Colonic mucosa (tissue), 4 donors: ENCODE measurements around the gene KIF13A. TPM values are rescaled to one million over a fixed set of nuclear protein-coding genes. Genes with fewer than 3 reads are reported as not detected.
"Not testable (repeated sequence)": the region's sequence is repeated elsewhere in the genome, so short reads cannot be mapped to it uniquely, and the experiment has no call there.

Experiments used
- DNase-seq: peaks from one replicate; pipeline ENCODE4 v3.0.0-alpha.2; 2020
- H3K27ac ChIP-seq: fragments of 200-600 bp; one replicate; pipeline ENCODE4 v1.8.0; 2021
- H3K27me3 ChIP-seq: fragments of 200-600 bp; one replicate; pipeline ENCODE4 v1.8.0; 2021
- H3K36me3 ChIP-seq: fragments of 200-600 bp; one replicate; pipeline ENCODE4 v1.8.0; 2021
- H3K4me1 ChIP-seq: fragments of 200-600 bp; one replicate; pipeline ENCODE4 v1.8.0; 2021; ENCODE audit warnings: mild to moderate bottlenecking
- H3K4me3 ChIP-seq: fragments of 200-600 bp; one replicate; pipeline ENCODE4 v1.8.0; 2021
- H3K9ac ChIP-seq, 2 donors: one replicate each; pipeline ENCODE4 v1.7.0; 2013; ENCODE audit warnings: control low read depth in 2 of 2, low read depth in 2 of 2, low read length in 2 of 2
- H3K9me3 ChIP-seq: fragments of 200-600 bp; one replicate; pipeline ENCODE4 v1.8.0; 2021
- intact Hi-C: fragments of 100-400 bp; cut with DNase I; formaldehyde crosslinking; loops from one replicate; pipeline ENCODE4 v1.14.1; 2022
- total RNA-seq, 2 donors: library from RNA; stranded (reverse); fragmentation: NEBNext Ultra II Directional in 1 of 2; extraction: Animal tissue kit (Norgen Biotek cat#: 25700) in 1 of 2; gene quantifications; one replicate each; pipeline ENCODE4 v1.2.1, GENCODE V29; 2021
- TF ChIP-seq, protein P1 (sequence below): fragments of 200-600 bp; IDR thresholded peaks from one replicate; pipeline ENCODE4 v1.8.0; 2022; ENCODE audit warnings: antibody characterized with exemption, mild to moderate bottlenecking
- donor health status: healthy.
- donor health status: DM: no; HTN: no; CAD: no.
- donor health status: DM: no; HTN: no; CAD: no.

Gene KIF13A
- total RNA-seq, 2 donors from 2014 or later, result 43.7 to 54.0 TPM

- Histone ChIP-seq H3K27me3 (no peaks in the 10 kb centered on the region), H3K36me3 (no peaks in the 10 kb centered on the region), H3K9ac (no peak overlapping the region), H3K4me1 (no peaks in the 10 kb centered on the region), H3K27ac (no peak overlapping the region), H3K9me3 (no peaks in the 10 kb centered on the region), H3K4me3 (no peak overlapping the region)
- DNase-seq, result no peak
- intact Hi-C loops, result loop anchor here (10.0 kb wide), 1 partner anchor 125 kb away; the partner anchor contains the start of gene KIF13A
- TF ChIP-seq, protein P1, sequence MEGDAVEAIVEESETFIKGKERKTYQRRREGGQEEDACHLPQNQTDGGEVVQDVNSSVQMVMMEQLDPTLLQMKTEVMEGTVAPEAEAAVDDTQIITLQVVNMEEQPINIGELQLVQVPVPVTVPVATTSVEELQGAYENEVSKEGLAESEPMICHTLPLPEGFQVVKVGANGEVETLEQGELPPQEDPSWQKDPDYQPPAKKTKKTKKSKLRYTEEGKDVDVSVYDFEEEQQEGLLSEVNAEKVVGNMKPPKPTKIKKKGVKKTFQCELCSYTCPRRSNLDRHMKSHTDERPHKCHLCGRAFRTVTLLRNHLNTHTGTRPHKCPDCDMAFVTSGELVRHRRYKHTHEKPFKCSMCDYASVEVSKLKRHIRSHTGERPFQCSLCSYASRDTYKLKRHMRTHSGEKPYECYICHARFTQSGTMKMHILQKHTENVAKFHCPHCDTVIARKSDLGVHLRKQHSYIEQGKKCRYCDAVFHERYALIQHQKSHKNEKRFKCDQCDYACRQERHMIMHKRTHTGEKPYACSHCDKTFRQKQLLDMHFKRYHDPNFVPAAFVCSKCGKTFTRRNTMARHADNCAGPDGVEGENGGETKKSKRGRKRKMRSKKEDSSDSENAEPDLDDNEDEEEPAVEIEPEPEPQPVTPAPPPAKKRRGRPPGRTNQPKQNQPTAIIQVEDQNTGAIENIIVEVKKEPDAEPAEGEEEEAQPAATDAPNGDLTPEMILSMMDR, result no peak
Measured at GRCh38 chr6:17859846-17860245, 127.6 kb downstream of the KIF13A start.

GRCh38 chr6:17858584-17858983 is 128.9 kb downstream of the KIF13A start:
- no peaks in the 10 kb centered on the region for H3K4me1 ChIP-seq
- H3K9ac ChIP-seq, result no peak overlapping the region
- intact Hi-C loops, result no loop called here
- H3K27ac ChIP-seq, result no peak overlapping the region
- H3K9me3 ChIP-seq, result no peaks in the 10 kb centered on the region
- no peaks in the 10 kb centered on the region for H3K36me3 ChIP-seq
- TF ChIP-seq, protein P1, result no peak
- H3K27me3 ChIP-seq, result no peaks in the 10 kb centered on the region
- DNase-seq, result no peak
- no peak overlapping the region for H3K4me3 ChIP-seq

DNA sequence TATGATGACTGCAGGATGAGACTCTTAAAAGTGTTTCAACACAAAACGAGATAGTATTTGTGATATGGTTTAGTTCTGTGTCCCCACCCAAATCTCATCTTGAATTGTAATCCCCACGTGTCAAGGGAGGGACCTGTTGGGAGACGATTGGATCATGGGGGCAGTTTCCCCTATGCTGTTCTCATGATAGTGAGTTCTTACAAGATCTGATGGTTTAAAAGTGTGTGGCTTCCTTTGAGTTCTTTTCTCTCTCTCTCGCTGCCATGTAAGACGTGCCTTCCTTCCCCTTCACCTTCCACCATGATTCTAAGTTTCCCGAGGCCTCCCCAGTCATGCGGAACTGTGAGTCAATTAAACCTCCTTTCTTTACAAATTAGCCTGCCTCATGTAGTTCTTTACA is 130.2 kb downstream of the KIF13A start:
- DNase-seq, H3K9me3 ChIP-seq, H3K4me3 ChIP-seq, H3K9ac ChIP-seq, intact Hi-C loops, H3K27me3 ChIP-seq, H3K4me1 ChIP-seq, H3K36me3 ChIP-seq, H3K27ac ChIP-seq: not testable (repeated sequence)

- no peaks in the 10 kb centered on the region for H3K36me3 ChIP-seq
- H3K27ac ChIP-seq, result no peak overlapping the region
- H3K4me3 ChIP-seq, result no peak overlapping the region
- H3K4me1 ChIP-seq, result no peaks in the 10 kb centered on the region
- TF ChIP-seq, protein P1, result no peak
- intact Hi-C loops, result no loop called here
- no peaks in the 10 kb centered on the region for H3K9me3 ChIP-seq
- DNase-seq, result no peak
- H3K9ac ChIP-seq, result no peak overlapping the region
- no peaks in the 10 kb centered on the region for H3K27me3 ChIP-seq
Measured at GRCh38 chr6:17856306-17856705, 131.1 kb downstream of the KIF13A start.

DNA sequence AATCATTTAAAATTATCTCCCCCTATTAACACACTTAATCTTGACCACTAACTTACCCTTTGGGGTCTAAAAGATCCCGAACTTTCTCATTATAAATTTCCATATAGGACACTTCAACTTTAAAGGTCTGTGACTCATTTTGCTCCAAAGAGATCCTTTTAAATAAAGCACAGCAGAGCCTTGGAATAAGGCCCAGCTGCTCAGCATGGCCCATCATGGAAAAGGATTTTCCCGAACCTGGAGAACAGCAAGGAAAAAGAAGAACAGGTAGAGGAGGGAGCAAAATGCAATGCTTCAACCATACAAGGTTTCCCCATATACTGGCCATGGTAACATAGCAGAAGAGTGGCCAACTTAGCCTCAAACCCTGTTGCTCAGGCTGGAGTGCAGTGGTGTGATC is 132.1 kb downstream of the KIF13A start:
- H3K36me3 ChIP-seq, result no peaks in the 10 kb centered on the region
- H3K27me3 ChIP-seq, result no peaks in the 10 kb centered on the region
- intact Hi-C loops, result no loop called here
- H3K4me1 ChIP-seq, result no peaks in the 10 kb centered on the region
- no peak overlapping the region for H3K4me3 ChIP-seq
- no peak overlapping the region for H3K9ac ChIP-seq
- TF ChIP-seq, protein P1, result no peak
- no peak for DNase-seq
- H3K27ac ChIP-seq, result no peak overlapping the region
- no peaks in the 10 kb centered on the region for H3K9me3 ChIP-seq

GRCh38 chr6:17853533-17853932 is 133.9 kb downstream of the KIF13A start:
- H3K36me3 ChIP-seq, result no peaks in the 10 kb centered on the region
- no peak overlapping the region for H3K4me3 ChIP-seq
- no peak for DNase-seq
- TF ChIP-seq, protein P1, result no peak
- H3K27me3 ChIP-seq, result no peaks in the 10 kb centered on the region
- H3K9me3 ChIP-seq, result no peaks in the 10 kb centered on the region
- H3K4me1 ChIP-seq, result no peaks in the 10 kb centered on the region
- no peak overlapping the region for H3K27ac ChIP-seq
- intact Hi-C loops, result no loop called here
- no peak overlapping the region for H3K9ac ChIP-seq
